Measurements from ENCODE around the gene NRG2.
A peak's percentile ranks its signal among the peaks of the same experiment; 100 is the strongest.

The NRG2 gene

GRCh38 chr5:139842321-139842720 is 200.8 kb downstream of the NRG2 start:
- TF ChIP-seq, protein P1, sequence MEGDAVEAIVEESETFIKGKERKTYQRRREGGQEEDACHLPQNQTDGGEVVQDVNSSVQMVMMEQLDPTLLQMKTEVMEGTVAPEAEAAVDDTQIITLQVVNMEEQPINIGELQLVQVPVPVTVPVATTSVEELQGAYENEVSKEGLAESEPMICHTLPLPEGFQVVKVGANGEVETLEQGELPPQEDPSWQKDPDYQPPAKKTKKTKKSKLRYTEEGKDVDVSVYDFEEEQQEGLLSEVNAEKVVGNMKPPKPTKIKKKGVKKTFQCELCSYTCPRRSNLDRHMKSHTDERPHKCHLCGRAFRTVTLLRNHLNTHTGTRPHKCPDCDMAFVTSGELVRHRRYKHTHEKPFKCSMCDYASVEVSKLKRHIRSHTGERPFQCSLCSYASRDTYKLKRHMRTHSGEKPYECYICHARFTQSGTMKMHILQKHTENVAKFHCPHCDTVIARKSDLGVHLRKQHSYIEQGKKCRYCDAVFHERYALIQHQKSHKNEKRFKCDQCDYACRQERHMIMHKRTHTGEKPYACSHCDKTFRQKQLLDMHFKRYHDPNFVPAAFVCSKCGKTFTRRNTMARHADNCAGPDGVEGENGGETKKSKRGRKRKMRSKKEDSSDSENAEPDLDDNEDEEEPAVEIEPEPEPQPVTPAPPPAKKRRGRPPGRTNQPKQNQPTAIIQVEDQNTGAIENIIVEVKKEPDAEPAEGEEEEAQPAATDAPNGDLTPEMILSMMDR (IDR thresholded peaks at IDR 0.05; ENCODE audit: control insufficient read depth, insufficient read depth, low read depth, low read length, missing control alignments) = no peak
- DNase-seq (ENCODE audit: low read depth) = no peak
- H3K4me3 ChIP-seq (ENCODE audit: control insufficient read depth, low read depth, low read length) = no peak overlapping the region

DNA sequence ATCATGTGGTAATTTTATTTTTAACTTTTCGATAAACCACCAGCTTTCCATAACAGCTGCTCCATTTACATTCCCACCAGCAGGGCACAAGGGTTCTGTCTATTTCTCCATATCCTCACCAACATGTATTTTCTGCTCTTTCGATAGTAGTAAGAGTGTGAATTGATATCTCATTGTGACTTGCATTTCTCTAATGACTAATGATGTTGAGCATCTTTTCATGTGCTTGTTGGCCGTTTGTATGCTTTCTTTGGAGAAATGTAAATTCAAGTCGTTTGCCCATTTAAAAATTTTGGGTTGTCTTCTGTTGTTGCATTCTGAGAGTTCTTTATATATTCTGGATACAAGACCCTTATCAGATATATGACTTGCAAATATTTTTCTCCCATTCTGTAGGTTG is 201.6 kb downstream of the NRG2 start:
- TF ChIP-seq, protein P1 (IDR thresholded peaks at IDR 0.05; ENCODE audit: control insufficient read depth, insufficient read depth, low read depth, low read length, missing control alignments) = peak; percentile 9

DNA sequence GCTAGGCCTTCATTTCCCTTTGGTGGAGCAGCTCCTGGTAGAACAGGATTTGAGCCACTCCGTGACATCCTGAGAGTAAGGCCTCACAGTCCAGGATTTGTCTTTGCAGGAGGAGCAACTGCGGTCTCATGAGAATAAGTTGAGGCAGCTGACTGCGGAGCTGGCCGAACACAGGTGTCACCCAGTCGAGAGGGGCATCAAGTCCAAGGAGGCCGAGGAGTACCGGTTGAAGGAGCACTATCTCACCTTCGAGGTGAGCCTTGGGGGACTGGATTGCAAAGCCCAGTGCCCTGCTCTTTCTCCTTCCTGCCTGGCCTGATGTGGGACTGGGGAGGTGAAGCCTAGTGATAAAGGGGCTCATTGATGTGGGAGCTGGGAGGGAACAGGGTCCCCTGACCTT is 203.2 kb downstream of the NRG2 start:
- no peak for DNase-seq (ENCODE audit: low read depth)
- H3K4me3 ChIP-seq (ENCODE audit: control insufficient read depth, low read depth, low read length) = no peak overlapping the region
- TF ChIP-seq, protein P1 (IDR thresholded peaks at IDR 0.05; ENCODE audit: control insufficient read depth, insufficient read depth, low read depth, low read length, missing control alignments) = no peak

More for the DNA sequence above, 201.6 kb downstream of the NRG2 start:
- no peak overlapping the region for H3K4me3 ChIP-seq (ENCODE audit: control insufficient read depth, low read depth, low read length)
- no peak for DNase-seq (ENCODE audit: low read depth)

- TF ChIP-seq, protein P1 (IDR thresholded peaks at IDR 0.05; ENCODE audit: control insufficient read depth, insufficient read depth, low read depth, low read length, missing control alignments) = no peak
- H3K4me3 ChIP-seq (ENCODE audit: control insufficient read depth, low read depth, low read length) = no peak overlapping the region
- no peak for DNase-seq (ENCODE audit: low read depth)
These were observed 203.8 kb downstream of the NRG2 start for GRCh38 chr5:139839232-139839815.

GRCh38 chr5:139838381-139839197 is 204.5 kb downstream of the NRG2 start:
- TF ChIP-seq, protein P1 (IDR thresholded peaks at IDR 0.05; ENCODE audit: control insufficient read depth, insufficient read depth, low read depth, low read length, missing control alignments) = no peak
- DNase-seq (ENCODE audit: low read depth) = no peak
- H3K4me3 ChIP-seq (ENCODE audit: control insufficient read depth, low read depth, low read length) = no peak overlapping the region

DNA sequence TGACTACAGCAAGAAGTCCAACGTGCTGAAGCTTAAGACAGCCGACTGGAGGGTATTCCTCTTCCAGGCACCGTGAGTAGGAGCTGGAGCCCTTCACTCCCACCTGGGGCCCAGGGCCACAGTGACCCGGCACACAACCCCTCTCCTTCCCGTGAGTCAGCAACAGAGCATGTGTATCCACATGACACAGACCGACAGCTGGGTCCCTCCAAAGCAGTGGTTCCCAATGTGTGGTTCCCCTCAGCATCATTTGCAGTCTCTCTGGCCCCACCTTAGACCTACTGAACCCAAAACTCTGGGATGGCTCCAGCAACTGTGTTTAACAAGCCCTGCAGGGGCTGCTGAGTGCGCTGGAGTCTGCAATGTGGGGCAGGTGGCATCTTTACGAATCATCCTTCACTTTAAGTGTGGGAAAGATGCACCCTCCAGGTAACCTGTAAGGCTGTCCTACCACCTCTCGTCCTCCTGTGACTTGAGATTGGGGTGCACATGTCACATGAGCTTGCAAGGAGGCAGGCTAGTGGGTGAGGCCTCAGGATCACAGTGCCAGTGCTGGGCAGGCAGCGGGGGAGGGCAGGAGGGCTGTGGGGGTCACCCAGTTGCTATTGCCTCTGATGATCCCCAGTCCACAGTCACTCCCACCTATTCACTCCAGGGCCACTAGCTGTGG is 205.3 kb downstream of the NRG2 start:
- TF ChIP-seq, protein P1 (IDR thresholded peaks at IDR 0.05; ENCODE audit: control insufficient read depth, insufficient read depth, low read depth, low read length, missing control alignments) = no peak
- no peak for DNase-seq (ENCODE audit: low read depth)
- H3K4me3 ChIP-seq (ENCODE audit: control insufficient read depth, low read depth, low read length) = no peak overlapping the region

Measured in AG09309 (cell line).